Epithelial cell of prostate (primary cell): ENCODE results near the gene HLA-DOB.

ENCODE experiments used
- DNase-seq: peaks from one replicate; pipeline ENCODE4 v3.0.0-alpha.2; 2011; ENCODE audit warnings: low read depth, low spot score
- H3K27ac ChIP-seq: fragments of 450-650 bp; 2 replicates; pipeline ENCODE4 v1.5.1; 2017; ENCODE audit warnings: mild to moderate bottlenecking

HLA-DOB gene

GRCh38 chr6:32843979-32844838, 27.4 kb upstream of the HLA-DOB start, which contains the start of gene PSMB8:
PSMB8 (minus strand) TSS chr6:32844047; CDS start chr6:32843996, 51 bp downstream.
- DNase-seq: peak; percentile 87
- peak within 1 kb of the TSS; percentile 37 for H3K27ac ChIP-seq

- H3K27ac ChIP-seq: peak overlapping the region; percentile 37
- DNase-seq: no peak
Observed at GRCh38 chr6:32843331-32843978, 26.7 kb upstream of the HLA-DOB start.

GRCh38 chr6:32842690-32843089, 25.9 kb upstream of the HLA-DOB start:
- no peak for DNase-seq
- H3K27ac ChIP-seq: no peak overlapping the region

DNA sequence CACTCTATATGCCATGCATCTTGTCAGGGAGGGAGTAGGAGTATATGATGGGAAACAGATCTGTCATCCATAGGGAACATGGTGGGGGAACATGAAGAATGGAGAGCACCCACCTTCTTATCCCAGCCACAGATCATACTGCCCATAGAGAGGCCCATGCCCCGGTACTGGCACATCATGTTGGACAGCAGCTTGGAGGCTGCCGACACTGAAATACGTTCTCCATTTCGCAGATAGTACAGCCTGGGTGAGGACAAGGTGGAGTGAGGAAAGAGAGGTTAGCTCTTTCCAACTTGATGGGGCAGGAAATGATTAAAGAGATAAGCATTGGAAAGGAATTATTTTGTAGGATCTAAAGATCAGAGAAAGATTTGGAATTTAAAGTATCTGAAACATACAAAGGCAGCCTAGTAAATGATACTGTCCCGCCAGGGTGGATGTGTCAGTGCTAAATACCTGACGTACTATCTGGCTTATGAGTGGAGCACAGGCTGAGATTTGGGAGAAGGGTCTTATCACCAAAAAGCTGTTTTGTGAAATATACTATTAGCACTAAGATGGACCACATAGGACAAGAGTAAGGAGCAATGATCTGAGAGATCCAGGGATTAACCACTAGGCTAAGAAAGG, 25.3 kb upstream of the HLA-DOB start:
- no peak overlapping the region for H3K27ac ChIP-seq
- no peak for DNase-seq

DNA sequence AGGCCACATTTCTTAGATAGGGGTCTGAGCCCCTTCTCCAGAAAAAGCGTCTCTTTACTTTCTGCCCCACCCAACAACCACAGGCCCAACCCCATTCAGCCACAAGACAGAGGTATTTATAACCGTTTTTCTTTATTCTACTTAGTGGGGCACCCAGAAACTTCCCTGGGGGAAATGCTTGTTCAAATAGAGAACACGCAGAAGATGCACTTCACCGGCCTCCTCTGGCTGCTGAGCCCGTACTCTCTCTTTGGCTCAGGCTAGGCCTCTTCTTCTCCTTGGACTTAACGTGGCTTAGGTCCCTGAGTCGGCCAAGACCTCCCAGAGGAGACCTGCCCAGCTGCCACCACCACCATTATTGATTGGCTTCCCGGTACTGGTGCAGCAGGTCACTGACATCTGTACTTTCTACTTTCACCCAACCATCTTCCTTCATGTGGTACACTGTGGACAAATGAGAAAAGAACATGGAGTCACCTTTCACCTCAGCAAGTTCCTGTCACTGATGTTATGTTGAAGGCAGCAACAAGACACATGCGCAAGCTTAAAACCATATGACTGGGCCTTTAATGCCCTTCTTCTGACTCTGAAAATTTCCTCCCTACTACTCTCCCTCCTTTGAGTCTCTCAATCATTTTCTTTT, 23.9 kb upstream of the HLA-DOB start:
- H3K27ac ChIP-seq: no peak overlapping the region
- no peak for DNase-seq

DNA sequence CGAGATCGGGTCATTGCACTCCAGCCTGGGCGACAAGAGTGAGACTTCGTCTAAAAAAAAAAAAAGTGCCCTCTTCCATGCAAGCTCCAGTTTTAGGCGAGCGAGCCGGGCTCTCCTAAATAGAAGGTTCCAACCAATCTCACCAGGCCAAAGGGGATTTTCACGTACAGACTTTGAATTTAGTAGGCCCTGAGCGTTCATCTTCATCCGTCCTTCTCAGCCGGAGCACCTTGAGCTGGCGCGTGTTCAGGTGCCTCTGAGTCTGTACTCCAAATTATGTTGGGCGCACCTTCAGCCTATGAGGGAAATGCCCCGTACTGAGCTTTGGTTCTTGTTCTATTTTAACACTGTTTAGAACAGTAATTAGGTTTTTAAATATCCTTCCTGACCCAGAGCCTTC, 22.6 kb upstream of the HLA-DOB start:
- DNase-seq: no peak
- no peak overlapping the region for H3K27ac ChIP-seq

GRCh38 chr6:32838114-32838958, 21.5 kb upstream of the HLA-DOB start, which contains the start of gene TAP2:
TAP2 (minus strand) TSS chr6:32838739; CDS start chr6:32838233, 506 bp downstream.
- peak; percentile 43 for DNase-seq
- H3K27ac ChIP-seq: peak within 1 kb of the TSS; percentile 83

DNA sequence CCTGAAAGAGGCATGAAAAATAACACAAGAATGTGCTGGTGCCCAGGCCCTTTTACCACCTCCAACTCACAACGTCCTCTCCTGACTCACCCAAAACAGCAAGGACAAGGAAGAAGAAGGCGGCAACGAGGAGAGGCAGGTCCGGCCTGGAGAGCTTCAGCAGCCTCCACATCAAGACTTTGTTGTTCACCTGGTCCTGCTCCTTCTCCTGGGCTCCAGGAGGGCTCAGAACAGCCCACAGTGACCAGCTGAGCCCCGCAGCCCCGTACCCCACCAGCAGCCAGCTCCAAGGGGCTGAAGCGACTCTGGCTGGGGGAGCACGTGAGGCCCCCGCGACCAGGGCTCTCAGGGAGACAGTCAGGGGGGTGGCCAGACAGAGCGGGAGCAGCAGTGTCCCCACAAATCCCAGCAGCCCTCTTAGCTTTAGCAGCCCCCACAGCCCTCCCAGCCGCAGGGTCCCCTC, 20.9 kb upstream of the HLA-DOB start:
- peak; percentile 57 for DNase-seq
- peak overlapping the region; percentile 83 for H3K27ac ChIP-seq

DNA sequence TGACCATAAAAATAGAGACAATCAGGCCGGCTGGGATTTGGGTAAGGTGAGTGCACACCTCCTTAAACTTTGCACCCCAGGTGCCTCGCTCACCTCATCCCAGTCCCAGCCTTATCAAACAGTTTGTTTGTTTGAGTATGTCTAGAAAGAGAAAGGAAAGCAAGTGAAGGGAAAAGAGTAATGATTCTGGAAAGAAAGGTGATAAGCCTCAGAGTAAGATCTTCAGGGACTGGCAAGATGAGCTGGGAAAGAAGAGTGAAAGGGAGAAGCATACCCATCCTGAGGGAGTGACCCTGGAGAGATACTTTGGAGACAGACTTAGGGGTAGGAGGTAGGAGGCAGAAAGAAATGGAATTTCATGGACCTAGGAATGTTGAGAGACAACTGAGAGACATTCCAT, 20.1 kb upstream of the HLA-DOB start:
- H3K27ac ChIP-seq: peak overlapping the region; percentile 83
- no peak for DNase-seq

DNA sequence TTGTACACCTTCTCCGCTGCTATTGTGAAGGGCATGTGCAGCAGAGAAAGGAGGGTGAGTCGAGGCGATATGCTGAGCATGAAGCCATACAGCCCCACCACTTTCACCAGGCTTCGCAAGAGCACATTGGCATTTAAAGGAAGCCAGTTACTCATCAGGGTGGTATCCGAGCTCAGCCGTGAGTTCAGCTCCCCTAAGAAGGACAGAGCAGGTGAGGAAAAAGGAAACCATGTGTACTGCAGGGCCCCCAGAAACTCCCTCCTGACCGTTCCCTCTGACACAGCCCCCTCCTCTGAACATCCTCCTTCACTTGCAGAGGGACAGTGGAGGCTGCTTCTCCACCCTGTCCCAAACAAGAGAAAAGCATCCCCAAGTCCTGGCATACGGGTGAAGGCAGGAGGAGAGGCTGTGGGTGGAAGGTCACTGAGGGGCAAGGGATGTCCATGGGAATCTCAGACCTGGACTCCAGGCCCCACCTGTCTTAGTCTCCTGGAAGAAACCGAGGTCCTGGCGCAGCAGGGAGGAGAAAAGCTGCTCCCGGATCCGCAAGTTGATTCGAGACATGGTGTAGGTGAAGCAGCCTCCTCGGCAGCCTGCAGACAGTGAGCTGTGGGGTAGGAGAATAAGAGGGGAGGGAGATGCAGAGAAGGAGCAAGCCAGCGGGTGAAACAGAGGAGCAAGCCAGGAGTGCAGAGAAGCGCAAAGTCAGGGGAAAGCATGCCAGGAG, 18.5 kb upstream of the HLA-DOB start:
- DNase-seq: no peak
- no peak overlapping the region for H3K27ac ChIP-seq

GRCh38 chr6:32833664-32834063, 16.9 kb upstream of the HLA-DOB start:
- DNase-seq: no peak
- H3K27ac ChIP-seq: no peak overlapping the region

GRCh38 chr6:32832535-32832934, 15.7 kb upstream of the HLA-DOB start:
- no peak for DNase-seq
- H3K27ac ChIP-seq: no peak overlapping the region

- DNase-seq: no peak
- no peak overlapping the region for H3K27ac ChIP-seq
Observed at GRCh38 chr6:32830936-32831335, 14.1 kb upstream of the HLA-DOB start.

DNA sequence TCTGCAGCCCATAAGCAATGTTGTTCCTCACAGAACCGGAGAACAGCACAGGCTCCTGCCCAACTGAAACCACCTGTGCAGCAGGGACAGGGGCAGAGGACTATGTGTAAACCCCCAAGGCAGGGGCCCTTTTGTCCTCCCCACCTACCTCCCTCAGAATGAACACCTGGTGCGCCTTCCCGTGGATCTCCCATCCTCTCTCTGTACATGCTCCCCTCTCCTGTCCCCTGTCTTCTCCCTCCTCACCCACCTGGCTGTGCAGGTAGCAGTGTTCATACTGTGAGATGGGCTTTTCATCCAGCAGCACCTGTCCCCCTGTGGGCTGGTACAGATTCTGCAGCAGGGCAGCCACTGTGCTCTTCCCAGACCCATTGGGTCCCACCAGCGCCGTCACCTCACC, 13.2 kb upstream of the HLA-DOB start:
- no peak for DNase-seq
- H3K27ac ChIP-seq: no peak overlapping the region

GRCh38 chr6:32829495-32829894, 12.7 kb upstream of the HLA-DOB start:
- H3K27ac ChIP-seq: no peak overlapping the region
- DNase-seq: no peak

- DNase-seq: no peak
- no peak overlapping the region for H3K27ac ChIP-seq
Observed at GRCh38 chr6:32827025-32827424, 10.2 kb upstream of the HLA-DOB start.

GRCh38 chr6:32825966-32826365, 9.2 kb upstream of the HLA-DOB start:
- no peak overlapping the region for H3K27ac ChIP-seq
- DNase-seq: no peak

DNA sequence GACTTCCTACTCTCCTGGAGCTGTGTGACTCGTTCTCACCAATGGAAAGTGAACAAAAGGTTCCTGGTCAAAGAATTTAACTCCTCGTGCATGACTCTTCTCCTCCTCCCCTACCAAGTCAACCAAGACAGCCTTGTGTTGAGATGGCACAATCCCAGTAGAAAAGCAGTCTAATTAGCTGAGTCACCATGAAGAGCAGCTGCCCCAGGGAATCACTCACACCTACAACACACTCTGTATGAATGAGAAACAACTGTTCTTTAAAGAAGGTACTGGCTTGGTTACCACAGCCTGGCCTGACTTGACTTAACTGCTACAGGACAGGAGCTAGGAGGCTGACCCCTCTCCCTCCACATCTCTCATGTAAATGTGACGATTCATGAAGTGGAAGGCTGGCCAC, 2.9 kb upstream of the HLA-DOB start:
- peak; percentile 94 for DNase-seq
- H3K27ac ChIP-seq: peak overlapping the region; percentile 58

GRCh38 chr6:32818867-32819266, 2.1 kb upstream of the HLA-DOB start:
- no peak for DNase-seq
- peak overlapping the region; percentile 58 for H3K27ac ChIP-seq
